ENCODE results near the gene DBP.

DBP gene

GRCh38 chr19:48591021-48591420 lies 46.2 kb downstream of the DBP start:
- TF ChIP-seq ZNF274 (IDR thresholded peaks at IDR 0.05; ENCODE audit: low read depth, low read length) = no peak
- no peak for TF ChIP-seq YY1 (IDR thresholded peaks at IDR 0.05; ENCODE audit: insufficient read depth, insufficient read length)
- no peak for TF ChIP-seq SUZ12 (IDR thresholded peaks at IDR 0.05; ENCODE audit: extremely low read depth, insufficient read depth, insufficient read length)
- Histone ChIP-seq H3K9ac (ENCODE audit: insufficient read length, low read depth) (no peak overlapping the region), H3K27me3 (ENCODE audit: insufficient read depth, insufficient read length) (no peaks in the 10 kb centered on the region), H3K4me3 (ENCODE audit: insufficient read length, low read depth) (no peak overlapping the region), H3K9me3 (ENCODE audit: insufficient read depth, low read length) (no peaks in the 10 kb centered on the region), H3K36me3 (ENCODE audit: insufficient read depth, insufficient read length, low read length) (no peaks in the 10 kb centered on the region), H3K4me1 (ENCODE audit: insufficient read depth, insufficient read length) (peaks cover 3% of the 10 kb centered on the region)
- DNase-seq (ENCODE audit: low read depth, low spot score) = no peak

DNA sequence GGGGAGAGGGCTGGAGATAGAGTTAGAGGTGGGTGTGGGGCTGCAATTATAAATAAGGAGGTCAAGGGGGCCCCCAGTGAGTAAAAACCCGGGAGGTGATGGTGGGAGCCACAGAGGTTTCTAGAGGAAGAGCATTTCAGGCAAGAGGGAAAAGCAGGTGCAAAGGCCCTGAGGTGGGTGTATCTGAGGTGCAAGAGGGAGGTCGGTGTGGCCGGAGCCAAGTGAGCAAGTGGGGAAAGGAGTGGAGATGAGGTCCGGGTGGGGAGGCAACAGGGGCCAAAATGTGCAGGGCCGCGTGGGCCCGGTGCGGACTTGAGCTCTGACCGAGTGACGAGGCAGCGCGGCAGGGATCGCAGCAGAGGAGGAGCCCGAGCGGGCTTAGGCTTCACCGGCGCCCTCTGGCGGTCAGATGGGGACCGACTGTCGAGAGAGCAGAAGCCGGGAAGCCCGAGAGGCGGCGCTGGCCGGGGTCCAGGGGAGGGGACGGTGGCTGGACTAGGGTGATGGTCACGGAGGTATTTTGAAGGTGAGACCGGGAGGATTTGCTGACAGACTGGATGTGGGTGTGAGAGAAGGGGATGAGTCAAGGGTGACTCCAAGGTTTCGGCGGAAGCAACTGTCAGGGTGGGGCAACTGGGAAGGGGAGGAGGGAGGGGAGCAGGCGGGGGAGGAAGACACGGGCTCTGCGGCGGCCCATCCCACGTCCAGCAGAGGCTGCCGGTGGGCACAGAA lies 48.3 kb downstream of the DBP start:
- peaks cover 3% of the 10 kb centered on the region for H3K4me1 ChIP-seq (ENCODE audit: insufficient read depth, insufficient read length)
- TF ChIP-seq ZNF274 (IDR thresholded peaks at IDR 0.05; ENCODE audit: low read depth, low read length) (no peak), SUZ12 (IDR thresholded peaks at IDR 0.05; ENCODE audit: extremely low read depth, insufficient read depth, insufficient read length) (no peak), YY1 (IDR thresholded peaks at IDR 0.05; ENCODE audit: insufficient read depth, insufficient read length) (no peak)
- H3K9me3 ChIP-seq (ENCODE audit: insufficient read depth, low read length) = no peaks in the 10 kb centered on the region
- H3K9ac ChIP-seq (ENCODE audit: insufficient read length, low read depth) = peak overlapping the region; percentile 44
- no peaks in the 10 kb centered on the region for H3K36me3 ChIP-seq (ENCODE audit: insufficient read depth, insufficient read length, low read length)
- H3K27me3 ChIP-seq (ENCODE audit: insufficient read depth, insufficient read length) = no peaks in the 10 kb centered on the region
- DNase-seq (ENCODE audit: low read depth, low spot score) = peak; percentile 63
- H3K4me3 ChIP-seq (ENCODE audit: insufficient read length, low read depth) = peak overlapping the region; percentile 27

- no peaks in the 10 kb centered on the region for H3K9me3 ChIP-seq (ENCODE audit: insufficient read depth, low read length)
- DNase-seq (ENCODE audit: low read depth, low spot score) = no peak
- peaks cover 3% of the 10 kb centered on the region for H3K4me1 ChIP-seq (ENCODE audit: insufficient read depth, insufficient read length)
- H3K9ac ChIP-seq (ENCODE audit: insufficient read length, low read depth) = no peak overlapping the region
- no peaks in the 10 kb centered on the region for H3K36me3 ChIP-seq (ENCODE audit: insufficient read depth, insufficient read length, low read length)
- H3K27me3 ChIP-seq (ENCODE audit: insufficient read depth, insufficient read length) = no peaks in the 10 kb centered on the region
- no peak overlapping the region for H3K4me3 ChIP-seq (ENCODE audit: insufficient read length, low read depth)
- TF ChIP-seq SUZ12 (IDR thresholded peaks at IDR 0.05; ENCODE audit: extremely low read depth, insufficient read depth, insufficient read length) (no peak), ZNF274 (IDR thresholded peaks at IDR 0.05; ENCODE audit: low read depth, low read length) (no peak), YY1 (IDR thresholded peaks at IDR 0.05; ENCODE audit: insufficient read depth, insufficient read length) (no peak)
Measured at GRCh38 chr19:48587387-48587786, 49.8 kb downstream of the DBP start.

- Histone ChIP-seq H3K36me3 (ENCODE audit: insufficient read depth, insufficient read length, low read length) (no peaks in the 10 kb centered on the region), H3K4me3 (ENCODE audit: insufficient read length, low read depth) (no peak overlapping the region)
- TF ChIP-seq YY1 (IDR thresholded peaks at IDR 0.05; ENCODE audit: insufficient read depth, insufficient read length) (no peak), ZNF274 (IDR thresholded peaks at IDR 0.05; ENCODE audit: low read depth, low read length) (no peak), SUZ12 (IDR thresholded peaks at IDR 0.05; ENCODE audit: extremely low read depth, insufficient read depth, insufficient read length) (no peak)
Measured at GRCh38 chr19:48582168-48582567, 55.0 kb downstream of the DBP start.

More at GRCh38 chr19:48582168-48582567, 55.0 kb downstream of the DBP start:
- Histone ChIP-seq H3K9ac (ENCODE audit: insufficient read length, low read depth) (no peak overlapping the region), H3K9me3 (ENCODE audit: insufficient read depth, low read length) (no peaks in the 10 kb centered on the region), H3K4me1 (ENCODE audit: insufficient read depth, insufficient read length) (no peaks in the 10 kb centered on the region), H3K27me3 (ENCODE audit: insufficient read depth, insufficient read length) (no peaks in the 10 kb centered on the region)
- DNase-seq (ENCODE audit: low read depth, low spot score) = no peak

Measured in NT2/D1 (cell line).